ENCODE results near the gene CACNA1E.

CACNA1E gene

DNA sequence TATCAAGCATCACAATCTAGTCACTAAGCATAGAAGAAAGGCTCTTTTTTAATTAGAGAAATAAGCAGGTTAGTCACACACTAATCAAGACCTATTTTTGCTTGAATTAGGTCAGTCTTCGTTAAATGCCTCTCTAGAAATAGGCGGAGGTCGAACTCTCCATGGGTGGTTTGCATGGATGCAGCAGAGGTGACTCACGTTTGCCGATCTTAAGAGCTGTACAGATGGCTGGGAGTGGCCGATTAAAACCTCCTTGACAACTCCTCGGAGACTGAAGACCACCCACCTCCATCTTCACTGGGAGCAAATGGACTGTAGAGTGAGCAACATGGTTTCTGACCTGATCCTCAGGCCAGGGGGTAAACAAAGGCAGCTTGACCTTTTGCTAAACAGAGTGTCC, 328.9 kb downstream of the CACNA1E start (continued):
- no peak for TF ChIP-seq POU6F1 (CRISPR knock-in tag; IDR thresholded peaks at IDR 0.05; ENCODE audit: borderline replicate concordance, low read depth)
- no peak for TF ChIP-seq ZC3H10 (CRISPR knock-in tag; IDR thresholded peaks at IDR 0.05)
- TF ChIP-seq ARNTL (CRISPR knock-in tag; IDR thresholded peaks at IDR 0.05; ENCODE audit: borderline replicate concordance, low read depth): no peak
- TF ChIP-seq ZFP30 (CRISPR knock-in tag; IDR thresholded peaks at IDR 0.05): no peak
- TF ChIP-seq BACH2 (CRISPR knock-in tag; IDR thresholded peaks at IDR 0.05; ENCODE audit: borderline replicate concordance): no peak
- no peak for TF ChIP-seq ZNF70 (CRISPR knock-in tag; IDR thresholded peaks at IDR 0.05)
- TF ChIP-seq CSRNP3 (CRISPR knock-in tag; IDR thresholded peaks at IDR 0.05): no peak
- TF ChIP-seq, protein P1, sequence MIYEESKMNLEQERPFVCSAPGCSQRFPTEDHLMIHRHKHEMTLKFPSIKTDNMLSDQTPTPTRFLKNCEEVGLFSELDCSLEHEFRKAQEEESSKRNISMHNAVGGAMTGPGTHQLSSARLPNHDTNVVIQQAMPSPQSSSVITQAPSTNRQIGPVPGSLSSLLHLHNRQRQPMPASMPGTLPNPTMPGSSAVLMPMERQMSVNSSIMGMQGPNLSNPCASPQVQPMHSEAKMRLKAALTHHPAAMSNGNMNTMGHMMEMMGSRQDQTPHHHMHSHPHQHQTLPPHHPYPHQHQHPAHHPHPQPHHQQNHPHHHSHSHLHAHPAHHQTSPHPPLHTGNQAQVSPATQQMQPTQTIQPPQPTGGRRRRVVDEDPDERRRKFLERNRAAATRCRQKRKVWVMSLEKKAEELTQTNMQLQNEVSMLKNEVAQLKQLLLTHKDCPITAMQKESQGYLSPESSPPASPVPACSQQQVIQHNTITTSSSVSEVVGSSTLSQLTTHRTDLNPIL (CRISPR knock-in tag; IDR thresholded peaks at IDR 0.05; ENCODE audit: low read depth): no peak
- TF ChIP-seq ISL1 (CRISPR knock-in tag; IDR thresholded peaks at IDR 0.05): no peak

DNA sequence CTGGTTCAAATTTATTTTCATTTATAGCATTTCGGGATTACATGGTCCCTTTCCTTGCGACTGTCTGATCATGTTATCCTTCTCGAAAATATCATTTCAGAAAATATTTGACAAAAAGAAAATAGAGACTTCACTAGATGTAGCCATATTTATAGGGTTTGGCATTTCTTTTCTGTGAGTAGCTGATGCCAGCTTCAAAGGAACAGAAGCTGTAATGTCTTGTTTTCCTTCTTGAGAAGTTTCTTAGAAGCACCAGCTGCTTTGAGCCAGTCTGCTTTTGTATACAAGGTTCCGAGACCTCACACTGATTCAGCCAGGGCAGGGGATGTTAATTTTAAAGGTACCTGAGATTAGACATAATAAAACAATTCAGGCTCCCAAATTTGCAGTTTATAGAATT, 329.9 kb downstream of the CACNA1E start:
- TF ChIP-seq GLIS3 (CRISPR knock-in tag; IDR thresholded peaks at IDR 0.05) (no peak), ZNF8 (CRISPR knock-in tag; IDR thresholded peaks at IDR 0.05) (no peak)
- ATAC-seq: no peak

GRCh38 chr1:181816608-181817007, 333.3 kb downstream of the CACNA1E start:
- TF ChIP-seq ZNF70 (CRISPR knock-in tag; IDR thresholded peaks at IDR 0.05): no peak
- ATAC-seq: no peak

- no peak for TF ChIP-seq TCF4 (CRISPR knock-in tag; IDR thresholded peaks at IDR 0.05; ENCODE audit: borderline replicate concordance)
- no peak for TF ChIP-seq SNAI2 (CRISPR knock-in tag; IDR thresholded peaks at IDR 0.05)
- no peak for TF ChIP-seq PPARA (CRISPR knock-in tag; IDR thresholded peaks at IDR 0.05; ENCODE audit: borderline replicate concordance)
- TF ChIP-seq, protein P2, sequence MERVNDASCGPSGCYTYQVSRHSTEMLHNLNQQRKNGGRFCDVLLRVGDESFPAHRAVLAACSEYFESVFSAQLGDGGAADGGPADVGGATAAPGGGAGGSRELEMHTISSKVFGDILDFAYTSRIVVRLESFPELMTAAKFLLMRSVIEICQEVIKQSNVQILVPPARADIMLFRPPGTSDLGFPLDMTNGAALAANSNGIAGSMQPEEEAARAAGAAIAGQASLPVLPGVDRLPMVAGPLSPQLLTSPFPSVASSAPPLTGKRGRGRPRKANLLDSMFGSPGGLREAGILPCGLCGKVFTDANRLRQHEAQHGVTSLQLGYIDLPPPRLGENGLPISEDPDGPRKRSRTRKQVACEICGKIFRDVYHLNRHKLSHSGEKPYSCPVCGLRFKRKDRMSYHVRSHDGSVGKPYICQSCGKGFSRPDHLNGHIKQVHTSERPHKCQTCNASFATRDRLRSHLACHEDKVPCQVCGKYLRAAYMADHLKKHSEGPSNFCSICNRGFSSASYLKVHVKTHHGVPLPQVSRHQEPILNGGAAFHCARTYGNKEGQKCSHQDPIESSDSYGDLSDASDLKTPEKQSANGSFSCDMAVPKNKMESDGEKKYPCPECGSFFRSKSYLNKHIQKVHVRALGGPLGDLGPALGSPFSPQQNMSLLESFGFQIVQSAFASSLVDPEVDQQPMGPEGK (CRISPR knock-in tag; IDR thresholded peaks at IDR 0.05; ENCODE audit: borderline replicate concordance): no peak
- no peak for TF ChIP-seq ZFP3 (CRISPR knock-in tag; IDR thresholded peaks at IDR 0.05)
- no peak for TF ChIP-seq RARB (CRISPR knock-in tag; IDR thresholded peaks at IDR 0.05)
- TF ChIP-seq ARNTL (CRISPR knock-in tag; IDR thresholded peaks at IDR 0.05; ENCODE audit: borderline replicate concordance, low read depth): no peak
- TF ChIP-seq ZFP30 (CRISPR knock-in tag; IDR thresholded peaks at IDR 0.05): no peak
- TF ChIP-seq OSR1 (CRISPR knock-in tag; IDR thresholded peaks at IDR 0.05): no peak
- no peak for TF ChIP-seq ZNF8 (CRISPR knock-in tag; IDR thresholded peaks at IDR 0.05)
- TF ChIP-seq ZNF70 (CRISPR knock-in tag; IDR thresholded peaks at IDR 0.05): no peak
- TF ChIP-seq, protein P3, sequence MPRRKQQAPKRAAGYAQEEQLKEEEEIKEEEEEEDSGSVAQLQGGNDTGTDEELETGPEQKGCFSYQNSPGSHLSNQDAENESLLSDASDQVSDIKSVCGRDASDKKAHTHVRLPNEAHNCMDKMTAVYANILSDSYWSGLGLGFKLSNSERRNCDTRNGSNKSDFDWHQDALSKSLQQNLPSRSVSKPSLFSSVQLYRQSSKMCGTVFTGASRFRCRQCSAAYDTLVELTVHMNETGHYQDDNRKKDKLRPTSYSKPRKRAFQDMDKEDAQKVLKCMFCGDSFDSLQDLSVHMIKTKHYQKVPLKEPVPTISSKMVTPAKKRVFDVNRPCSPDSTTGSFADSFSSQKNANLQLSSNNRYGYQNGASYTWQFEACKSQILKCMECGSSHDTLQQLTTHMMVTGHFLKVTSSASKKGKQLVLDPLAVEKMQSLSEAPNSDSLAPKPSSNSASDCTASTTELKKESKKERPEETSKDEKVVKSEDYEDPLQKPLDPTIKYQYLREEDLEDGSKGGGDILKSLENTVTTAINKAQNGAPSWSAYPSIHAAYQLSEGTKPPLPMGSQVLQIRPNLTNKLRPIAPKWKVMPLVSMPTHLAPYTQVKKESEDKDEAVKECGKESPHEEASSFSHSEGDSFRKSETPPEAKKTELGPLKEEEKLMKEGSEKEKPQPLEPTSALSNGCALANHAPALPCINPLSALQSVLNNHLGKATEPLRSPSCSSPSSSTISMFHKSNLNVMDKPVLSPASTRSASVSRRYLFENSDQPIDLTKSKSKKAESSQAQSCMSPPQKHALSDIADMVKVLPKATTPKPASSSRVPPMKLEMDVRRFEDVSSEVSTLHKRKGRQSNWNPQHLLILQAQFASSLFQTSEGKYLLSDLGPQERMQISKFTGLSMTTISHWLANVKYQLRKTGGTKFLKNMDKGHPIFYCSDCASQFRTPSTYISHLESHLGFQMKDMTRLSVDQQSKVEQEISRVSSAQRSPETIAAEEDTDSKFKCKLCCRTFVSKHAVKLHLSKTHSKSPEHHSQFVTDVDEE (CRISPR knock-in tag; IDR thresholded peaks at IDR 0.05): no peak
- no peak for TF ChIP-seq ZC3H10 (CRISPR knock-in tag; IDR thresholded peaks at IDR 0.05)
- TF ChIP-seq CSRNP3 (CRISPR knock-in tag; IDR thresholded peaks at IDR 0.05): no peak
- no peak for TF ChIP-seq ZNF565 (CRISPR knock-in tag; conservative IDR thresholded peaks at IDR 0.05; ENCODE audit: low read depth)
- ATAC-seq: no peak
These were observed 333.8 kb downstream of the CACNA1E start for GRCh38 chr1:181817091-181817490.

Data from SK-N-SH treated with all-trans-retinoic acid at 6 μM for 48 hours (cell line).